HL-60/S4 treated with phorbol 12-myristate 13-acetate at 8.2 ng/mL for 4 days and 3 days (cell line): ENCODE results near the gene RBM15B.

Source experiments
- in situ Hi-C: fragments of 300-500 bp; cut with MboI; formaldehyde crosslinking; loops from 2 replicates; pipeline ENCODE4 v1.15.0; 2022; ENCODE audit warnings: low sequenced_read_pairs

Gene RBM15B

GRCh38 chr3:51378726-51379125, 12.4 kb upstream of the RBM15B start:
- in situ Hi-C loops = loop anchor here (25.0 kb wide), 1 partner anchor 766 kb away; the partner anchor contains the start of genes CISH and MAPKAPK3

- in situ Hi-C loops = loop anchor here (25.0 kb wide), 1 partner anchor 767 kb away; the partner anchor contains the start of genes CISH and MAPKAPK3
Measured at GRCh38 chr3:51379301-51379700, 11.8 kb upstream of the RBM15B start.

GRCh38 chr3:51379746-51380455, 11.2 kb upstream of the RBM15B start:
- in situ Hi-C loops = loop anchor here (25.0 kb wide), 1 partner anchor 768 kb away; the partner anchor contains the start of genes CISH and MAPKAPK3

GRCh38 chr3:51380601-51381332, 10.3 kb upstream of the RBM15B start:
- in situ Hi-C loops = loop anchor here (25.0 kb wide), 1 partner anchor 768 kb away; the partner anchor contains the start of genes CISH and MAPKAPK3

- in situ Hi-C loops = loop anchor here (25.0 kb wide), 1 partner anchor 769 kb away; the partner anchor contains the start of genes CISH and MAPKAPK3
Measured at GRCh38 chr3:51381333-51381705, 9.8 kb upstream of the RBM15B start.

- in situ Hi-C loops = loop anchor here (25.0 kb wide), 1 partner anchor 770 kb away; the partner anchor contains the start of genes CISH and MAPKAPK3
Measured at GRCh38 chr3:51382076-51382745, 8.9 kb upstream of the RBM15B start.

GRCh38 chr3:51382947-51383578, 8.0 kb upstream of the RBM15B start:
- in situ Hi-C loops = loop anchor here (25.0 kb wide), 1 partner anchor 771 kb away; the partner anchor contains the start of genes CISH and MAPKAPK3

- in situ Hi-C loops = loop anchor here (25.0 kb wide), 1 partner anchor 772 kb away; the partner anchor contains the start of genes CISH and MAPKAPK3
Measured at GRCh38 chr3:51384055-51384725, 6.9 kb upstream of the RBM15B start.

- in situ Hi-C loops = loop anchor here (25.0 kb wide), 1 partner anchor 773 kb away; the partner anchor contains the start of genes CISH and MAPKAPK3
Measured at GRCh38 chr3:51384726-51385473, 6.2 kb upstream of the RBM15B start, which contains the start of gene MANF. MANF (plus strand) TSS chr3:51385291; CDS start chr3:51385343, 52 bp downstream.

GRCh38 chr3:51385621-51386091, 5.4 kb upstream of the RBM15B start:
- in situ Hi-C loops = loop anchor here (25.0 kb wide), 1 partner anchor 773 kb away; the partner anchor contains the start of genes CISH and MAPKAPK3

GRCh38 chr3:51386159-51386851, 4.8 kb upstream of the RBM15B start:
- in situ Hi-C loops = loop anchor here (25.0 kb wide), 1 partner anchor 774 kb away; the partner anchor contains the start of genes CISH and MAPKAPK3

GRCh38 chr3:51386852-51387229, 4.2 kb upstream of the RBM15B start:
- in situ Hi-C loops = loop anchor here (25.0 kb wide), 1 partner anchor 775 kb away; the partner anchor contains the start of genes CISH and MAPKAPK3

- in situ Hi-C loops = loop anchor here (25.0 kb wide), 1 partner anchor 775 kb away; the partner anchor contains the start of genes CISH and MAPKAPK3
Measured at GRCh38 chr3:51387281-51387680, 3.8 kb upstream of the RBM15B start.

- in situ Hi-C loops = loop anchor here (25.0 kb wide), 1 partner anchor 776 kb away; the partner anchor contains the start of genes CISH and MAPKAPK3
Measured at GRCh38 chr3:51388286-51389029, 2.6 kb upstream of the RBM15B start.

GRCh38 chr3:51389423-51390183, 1.5 kb upstream of the RBM15B start:
- in situ Hi-C loops = loop anchor here (25.0 kb wide), 1 partner anchor 777 kb away; the partner anchor contains the start of genes CISH and MAPKAPK3
